NCI-H524 treated with DMSO at 0.1 percent for 48 hours (cell line): ENCODE data around the gene ABCB11.

ENCODE experiments used
- DNase-seq: peaks from one replicate; lab custom pipeline; 2025; lab: John Stamatoyannopoulos, UW

Gene ABCB11

GRCh38 chr2:168930242-168930641, 100.9 kb downstream of the ABCB11 start:
- no peak for DNase-seq

- no peak for DNase-seq
Measured at GRCh38 chr2:168929031-168929430, 102.1 kb downstream of the ABCB11 start.

GRCh38 chr2:168928113-168928831, 102.9 kb downstream of the ABCB11 start:
- no peak for DNase-seq

- DNase-seq: no peak
Measured at GRCh38 chr2:168926621-168927386, 104.3 kb downstream of the ABCB11 start.

- no peak for DNase-seq
Measured at GRCh38 chr2:168920504-168921157, 110.5 kb downstream of the ABCB11 start.

- no peak for DNase-seq
Measured at GRCh38 chr2:168916331-168916675, 114.8 kb downstream of the ABCB11 start.

- DNase-seq: peak; percentile 3
Measured at GRCh38 chr2:168915441-168916330, 115.4 kb downstream of the ABCB11 start.

GRCh38 chr2:168913495-168913894, 117.6 kb downstream of the ABCB11 start:
- no peak for DNase-seq

GRCh38 chr2:168912901-168913369, 118.2 kb downstream of the ABCB11 start:
- peak; percentile 59 for DNase-seq

GRCh38 chr2:168912466-168912865, 118.7 kb downstream of the ABCB11 start:
- DNase-seq: no peak

- DNase-seq: peak; percentile 82
Measured at GRCh38 chr2:168910330-168910729, 120.8 kb downstream of the ABCB11 start.

GRCh38 chr2:168907940-168908662, 123.0 kb downstream of the ABCB11 start:
- no peak for DNase-seq

GRCh38 chr2:168904358-168904757, 126.8 kb downstream of the ABCB11 start:
- no peak for DNase-seq

- no peak for DNase-seq
Measured at GRCh38 chr2:168903888-168904287, 127.2 kb downstream of the ABCB11 start.

GRCh38 chr2:168901003-168901402, 130.1 kb downstream of the ABCB11 start, which contains the start of gene G6PC2:
Gene G6PC2, plus strand, starts transcription at chr2:168901291. Its CDS starts 41 bp downstream, at chr2:168901332.
- DNase-seq: no peak

GRCh38 chr2:168897449-168897848, 133.7 kb downstream of the ABCB11 start:
- DNase-seq: no peak

- DNase-seq: no peak
Measured at GRCh38 chr2:168896783-168897182, 134.3 kb downstream of the ABCB11 start.

- DNase-seq: no peak
Measured at GRCh38 chr2:168895771-168896170, 135.4 kb downstream of the ABCB11 start.

GRCh38 chr2:168894720-168895119, 136.4 kb downstream of the ABCB11 start:
- no peak for DNase-seq

GRCh38 chr2:168894101-168894500, 137.0 kb downstream of the ABCB11 start:
- DNase-seq: no peak

- no peak for DNase-seq
Measured at GRCh38 chr2:168892327-168892726, 138.8 kb downstream of the ABCB11 start.
